GM18508 (cell line): ENCODE measurements around the gene RAB31.
A peak's percentile ranks its signal among the peaks of the same experiment; 100 is the strongest.
"Not testable (repeated sequence)": the region's sequence is repeated elsewhere in the genome, so short reads cannot be mapped to it uniquely, and the experiment has no call there.

Experiments used
- ATAC-seq: cut with Tn5 transposase; IDR thresholded peaks from one replicate; pipeline ENCODE4 v1.9.1; 2021; ENCODE audit warnings: moderate number of reproducible peaks; ENCODE audit not compliant: insufficient read depth, unreplicated experiment

The RAB31 gene

GRCh38 chr18:9755615-9756014 lies 47.5 kb downstream of the RAB31 start:
- ATAC-seq: no peak

GRCh38 chr18:9756271-9756932 lies 48.3 kb downstream of the RAB31 start:
- ATAC-seq: no peak

GRCh38 chr18:9756933-9757470 lies 48.9 kb downstream of the RAB31 start:
- ATAC-seq: no peak

GRCh38 chr18:9757827-9758621 lies 49.9 kb downstream of the RAB31 start:
- ATAC-seq: no peak

GRCh38 chr18:9758624-9759075 lies 50.5 kb downstream of the RAB31 start:
- no peak for ATAC-seq

GRCh38 chr18:9760641-9761040 lies 52.5 kb downstream of the RAB31 start:
- ATAC-seq: no peak

GRCh38 chr18:9762526-9762925 lies 54.4 kb downstream of the RAB31 start:
- ATAC-seq: no peak

- no peak for ATAC-seq
Observed at GRCh38 chr18:9763157-9763556, 55.1 kb downstream of the RAB31 start.

GRCh38 chr18:9764011-9764481 lies 55.9 kb downstream of the RAB31 start:
- no peak for ATAC-seq

- no peak for ATAC-seq
Observed at GRCh38 chr18:9765501-9765900, 57.4 kb downstream of the RAB31 start.

GRCh38 chr18:9766076-9766481 lies 58.0 kb downstream of the RAB31 start:
- ATAC-seq: no peak

- ATAC-seq: no peak
Observed at GRCh38 chr18:9766740-9767139, 58.6 kb downstream of the RAB31 start.

GRCh38 chr18:9768071-9768691 lies 60.1 kb downstream of the RAB31 start:
- not testable (repeated sequence) for ATAC-seq

- not testable (repeated sequence) for ATAC-seq
Observed at GRCh38 chr18:9770111-9770510, 62.0 kb downstream of the RAB31 start.

GRCh38 chr18:9771261-9771976 lies 63.3 kb downstream of the RAB31 start:
- ATAC-seq: peak; percentile 58

GRCh38 chr18:9771977-9772660 lies 64.0 kb downstream of the RAB31 start:
- no peak for ATAC-seq

GRCh38 chr18:9772847-9773677 lies 65.0 kb downstream of the RAB31 start:
- ATAC-seq: no peak

GRCh38 chr18:9774150-9774549 lies 66.0 kb downstream of the RAB31 start:
- ATAC-seq: no peak

GRCh38 chr18:9775178-9775577 lies 67.1 kb downstream of the RAB31 start:
- no peak for ATAC-seq
